LNCaP clone FGC (cell line): ENCODE results near the gene SULF2.

ENCODE experiments used
- DNase-seq: peaks from one replicate; pipeline ENCODE4 v3.0.0-alpha.2; 2011; ENCODE audit warnings: low read depth
- H3K4me3 ChIP-seq: 2 replicates; pipeline ENCODE4 v1.5.1; 2011; ENCODE audit warnings: mild to moderate bottlenecking, low read depth, low read length, control low read depth
- CTCF ChIP-seq: IDR thresholded peaks from 2 replicates; pipeline ENCODE4 v1.5.1; 2012; ENCODE audit warnings: mild to moderate bottlenecking; ENCODE audit not compliant: control insufficient read depth, insufficient read depth; ENCODE audit errors: extremely low read depth

SULF2 gene

GRCh38 chr20:47653869-47654268, 131.4 kb downstream of the SULF2 start:
- no peak overlapping the region for H3K4me3 ChIP-seq
- no peak for TF ChIP-seq CTCF
- no peak for DNase-seq

- no peak for TF ChIP-seq CTCF
- DNase-seq: no peak
- no peak overlapping the region for H3K4me3 ChIP-seq
Observed at GRCh38 chr20:47652794-47653193, 132.5 kb downstream of the SULF2 start.

GRCh38 chr20:47652301-47652700, 133.0 kb downstream of the SULF2 start:
- no peak overlapping the region for H3K4me3 ChIP-seq
- no peak for DNase-seq
- no peak for TF ChIP-seq CTCF

- no peak overlapping the region for H3K4me3 ChIP-seq
- no peak for DNase-seq
- no peak for TF ChIP-seq CTCF
Observed at GRCh38 chr20:47648943-47649342, 136.3 kb downstream of the SULF2 start.

- no peak overlapping the region for H3K4me3 ChIP-seq
- DNase-seq: no peak
- no peak for TF ChIP-seq CTCF
Observed at GRCh38 chr20:47647994-47648393, 137.3 kb downstream of the SULF2 start.

GRCh38 chr20:47645632-47646031, 139.6 kb downstream of the SULF2 start:
- DNase-seq: no peak
- TF ChIP-seq CTCF: no peak
- no peak overlapping the region for H3K4me3 ChIP-seq

GRCh38 chr20:47642624-47643023, 142.7 kb downstream of the SULF2 start:
- TF ChIP-seq CTCF: no peak
- peak; percentile 93 for DNase-seq

More at GRCh38 chr20:47642624-47643023, 142.7 kb downstream of the SULF2 start:
- H3K4me3 ChIP-seq: no peak overlapping the region
